Measurements from ENCODE around the gene NCAM2. TPM values are rescaled to one million over a fixed set of nuclear protein-coding genes. Genes with fewer than 3 reads are reported as not detected.

Gene NCAM2
- total RNA-seq, 1 donor from 2014 or later: 15.9 TPM

- no peaks in the 10 kb centered on the region for H3K9me3 ChIP-seq
- no peak for ATAC-seq
- no peak for TF ChIP-seq CTCF (IDR thresholded peaks at IDR 0.05)
- no peaks in the 10 kb centered on the region for H3K4me1 ChIP-seq
- DNase-seq: no peak
- no peak overlapping the region for H3K4me3 ChIP-seq
- no peaks in the 10 kb centered on the region for H3K36me3 ChIP-seq
- intact Hi-C loops (cut with DNase I): no loop called here
- H3K27me3 ChIP-seq: no peaks in the 10 kb centered on the region
- no peak overlapping the region for H3K27ac ChIP-seq
Observed at GRCh38 chr21:21057349-21058062, 59.3 kb downstream of the NCAM2 start.

GRCh38 chr21:21063828-21064227 lies 65.6 kb downstream of the NCAM2 start:
- no peak overlapping the region for H3K27ac ChIP-seq
- no peak overlapping the region for H3K4me3 ChIP-seq
- no peak for ATAC-seq
- no peaks in the 10 kb centered on the region for H3K4me1 ChIP-seq
- no peak for DNase-seq
- TF ChIP-seq CTCF (IDR thresholded peaks at IDR 0.05): no peak
- H3K36me3 ChIP-seq: no peaks in the 10 kb centered on the region
- intact Hi-C loops (cut with DNase I): no loop called here
- H3K27me3 ChIP-seq: no peaks in the 10 kb centered on the region
- no peaks in the 10 kb centered on the region for H3K9me3 ChIP-seq

GRCh38 chr21:21064353-21064752 lies 66.1 kb downstream of the NCAM2 start:
- Histone ChIP-seq H3K9me3 (no peaks in the 10 kb centered on the region), H3K36me3 (no peaks in the 10 kb centered on the region), H3K27me3 (no peaks in the 10 kb centered on the region), H3K4me3 (no peak overlapping the region), H3K27ac (no peak overlapping the region), H3K4me1 (no peaks in the 10 kb centered on the region)
- intact Hi-C loops (cut with DNase I): no loop called here
- TF ChIP-seq CTCF (IDR thresholded peaks at IDR 0.05): no peak
- no peak for ATAC-seq
- no peak for DNase-seq

GRCh38 chr21:21067375-21067774 lies 69.2 kb downstream of the NCAM2 start:
- intact Hi-C loops (cut with DNase I): no loop called here

GRCh38 chr21:21074305-21074704 lies 76.1 kb downstream of the NCAM2 start:
- no peaks in the 10 kb centered on the region for H3K4me1 ChIP-seq

More at GRCh38 chr21:21067375-21067774, 69.2 kb downstream of the NCAM2 start:
- TF ChIP-seq CTCF (IDR thresholded peaks at IDR 0.05): no peak
- H3K9me3 ChIP-seq: no peaks in the 10 kb centered on the region
- no peaks in the 10 kb centered on the region for H3K36me3 ChIP-seq
- ATAC-seq: no peak
- no peaks in the 10 kb centered on the region for H3K4me1 ChIP-seq
- no peaks in the 10 kb centered on the region for H3K27me3 ChIP-seq
- no peak overlapping the region for H3K27ac ChIP-seq
- no peak for DNase-seq
- H3K4me3 ChIP-seq: no peak overlapping the region

More at GRCh38 chr21:21074305-21074704, 76.1 kb downstream of the NCAM2 start:
- Histone ChIP-seq H3K36me3 (no peaks in the 10 kb centered on the region), H3K27me3 (no peaks in the 10 kb centered on the region), H3K27ac (no peak overlapping the region), H3K4me3 (no peak overlapping the region), H3K9me3 (no peaks in the 10 kb centered on the region)
- intact Hi-C loops (cut with DNase I): no loop called here
- TF ChIP-seq CTCF (IDR thresholded peaks at IDR 0.05): no peak
- DNase-seq (no peak), ATAC-seq (no peak)
